HCT116 (cell line): ENCODE data around the gene PSMD5.

ENCODE experiments used
- ATF3 ChIP-seq: IDR thresholded peaks from 2 replicates; pipeline ENCODE4 v1.6.1; 2012
- CTCF ChIP-seq, 3 experiments: fragments of 200-600 bp in 1 of 3; sonication (generic) in 1 of 3; IDR thresholded peaks in 2 of 3; conservative IDR thresholded peaks in 1 of 3; 2 replicates each; pipeline ENCODE4 v1.5.1; 2012 to 2017; ENCODE audit warnings: low read depth in 2 of 3, low read length in 2 of 3, antibody characterized with exemption in 1 of 3, borderline replicate concordance in 1 of 3, control low read depth in 1 of 3, mild to moderate bottlenecking in 1 of 3, mixed read lengths in 1 of 3, mixed run types in 1 of 3, moderate library complexity in 1 of 3; ENCODE audit not compliant: insufficient read depth in 1 of 3
- MAX ChIP-seq: IDR thresholded peaks from 2 replicates; pipeline ENCODE4 v1.6.1; 2012
- POLR2A ChIP-seq: IDR thresholded peaks from 2 replicates; pipeline ENCODE4 v1.7.0; 2011; ENCODE audit warnings: borderline replicate concordance; ENCODE audit not compliant: insufficient read depth, insufficient read length; ENCODE audit errors: extremely low read depth
- POLR2AphosphoS5 ChIP-seq: IDR thresholded peaks from 2 replicates; pipeline ENCODE4 v1.6.1; 2011; ENCODE audit warnings: mild to moderate bottlenecking, low read depth, low read length, moderate library complexity
- RAD21 ChIP-seq: IDR thresholded peaks from 2 replicates; pipeline ENCODE4 v1.6.1; 2012; ENCODE audit warnings: low read depth, mild to moderate bottlenecking
- REST ChIP-seq: IDR thresholded peaks from 2 replicates; pipeline ENCODE4 v1.6.1; 2012; ENCODE audit warnings: low read depth
- SIN3A ChIP-seq: IDR thresholded peaks from 2 replicates; pipeline ENCODE4 v1.6.1; 2012; ENCODE audit warnings: low read depth
- TCF7L2 ChIP-seq: IDR thresholded peaks from 2 replicates; pipeline ENCODE4 v1.7.0; 2011; ENCODE audit warnings: borderline replicate concordance, inconsistent platforms; ENCODE audit not compliant: insufficient read depth, insufficient read length; ENCODE audit errors: extremely low read depth

GRCh38 chr9:120857481-120857880 is 14.8 kb upstream of the PSMD5 start:
- TF ChIP-seq RAD21 = no peak
- no peak for TF ChIP-seq SIN3A
- no peak for TF ChIP-seq CTCF (IDR thresholded peaks at IDR 0.05 in 2 of 3, conservative IDR thresholded peaks at IDR 0.05 in 1 of 3; ENCODE audit: borderline replicate concordance in 1 of 3, insufficient read depth in 1 of 3, low read depth in 2 of 3, low read length in 2 of 3)
- TF ChIP-seq REST = no peak
- no peak for TF ChIP-seq POLR2AphosphoS5
- no peak for TF ChIP-seq POLR2A
- TF ChIP-seq TCF7L2 = no peak
- no peak for TF ChIP-seq MAX
- no peak for TF ChIP-seq ATF3
